H9 (cell line): ENCODE data around the gene DIO2. TPM values are rescaled to one million over a fixed set of nuclear protein-coding genes. Genes with fewer than 3 reads are reported as not detected.

Source experiments
- DNase-seq: peaks from one replicate; pipeline ENCODE4 v3.0.0-alpha.2; 2017
- H2AFZ ChIP-seq: one replicate; pipeline ENCODE4 v1.6.1; 2013; ENCODE audit warnings: mild to moderate bottlenecking, low read length, control low read depth, moderate library complexity
- H2AK5ac ChIP-seq: 2 replicates; pipeline ENCODE4 v1.6.1; 2013; ENCODE audit warnings: low read length, control low read depth, mixed read lengths; ENCODE audit not compliant: insufficient read length
- H2BK120ac ChIP-seq: one replicate; pipeline ENCODE4 v1.6.1; 2013; ENCODE audit warnings: low read depth, mild to moderate bottlenecking, low read length, control low read depth, inconsistent platforms; ENCODE audit not compliant: poor library complexity, severe bottlenecking
- H2BK12ac ChIP-seq: 2 replicates; pipeline ENCODE4 v1.6.1; 2013; ENCODE audit warnings: low read length, control low read depth, mixed read lengths, low read depth; ENCODE audit not compliant: insufficient read length
- H2BK15ac ChIP-seq: 2 replicates; pipeline ENCODE4 v1.6.1; 2013; ENCODE audit warnings: low read depth, low read length, control low read depth
- H2BK20ac ChIP-seq: one replicate; pipeline ENCODE4 v1.6.1; 2013; ENCODE audit warnings: low read depth, mild to moderate bottlenecking, low read length, control low read depth, inconsistent platforms; ENCODE audit not compliant: poor library complexity, severe bottlenecking
- H2BK5ac ChIP-seq: 2 replicates; pipeline ENCODE4 v1.6.1; 2013; ENCODE audit warnings: low read length, control low read depth, mixed read lengths; ENCODE audit not compliant: insufficient read length
- H3K14ac ChIP-seq: 2 replicates; pipeline ENCODE4 v1.6.1; 2013; ENCODE audit warnings: low read length, control low read depth; ENCODE audit not compliant: insufficient read depth
- H3K18ac ChIP-seq: 2 replicates; pipeline ENCODE4 v1.6.1; 2013; ENCODE audit warnings: low read depth, mild to moderate bottlenecking, mixed read lengths, low read length, control low read depth; ENCODE audit not compliant: insufficient read length
- H3K23ac ChIP-seq: 2 replicates; pipeline ENCODE4 v1.6.1; 2013; ENCODE audit warnings: low read length, control low read depth, mixed read lengths, low read depth; ENCODE audit not compliant: insufficient read length
- H3K23me2 ChIP-seq: 2 replicates; pipeline ENCODE4 v1.6.1; 2013; ENCODE audit warnings: low read depth, mild to moderate bottlenecking, mixed read lengths, low read length, control low read depth; ENCODE audit not compliant: insufficient read length, poor library complexity, severe bottlenecking
- H3K27ac ChIP-seq: 2 replicates; pipeline ENCODE4 v1.5.1; 2013; ENCODE audit warnings: low read length, control low read depth, mixed read lengths, low read depth; ENCODE audit not compliant: insufficient read length
- H3K27me3 ChIP-seq: 2 replicates; pipeline ENCODE4 v1.6.1; 2013; ENCODE audit warnings: low read length, control low read depth, inconsistent platforms; ENCODE audit not compliant: insufficient read depth
- H3K4ac ChIP-seq: 2 replicates; pipeline ENCODE4 v1.6.1; 2013; ENCODE audit warnings: low read depth, mild to moderate bottlenecking, control low read depth, inconsistent platforms, low read length, moderate library complexity
- H3K4me1 ChIP-seq: 2 replicates; pipeline ENCODE4 v1.6.1; 2013; ENCODE audit warnings: low read length, control low read depth, inconsistent platforms; ENCODE audit not compliant: insufficient read depth
- H3K4me2 ChIP-seq: 2 replicates; pipeline ENCODE4 v1.6.1; 2013; ENCODE audit warnings: low read length, control low read depth, mixed read lengths; ENCODE audit not compliant: insufficient read length, insufficient read depth
- H3K56ac ChIP-seq: 2 replicates; pipeline ENCODE4 v1.6.1; 2013; ENCODE audit warnings: low read depth, mild to moderate bottlenecking, mixed read lengths, low read length, control low read depth; ENCODE audit not compliant: insufficient read length
- H3K79me1 ChIP-seq: 2 replicates; pipeline ENCODE4 v1.6.1; 2013; ENCODE audit warnings: low read depth, mild to moderate bottlenecking, moderate library complexity, low read length, control low read depth, inconsistent platforms; ENCODE audit not compliant: insufficient read depth, poor library complexity, severe bottlenecking
- H3K79me2 ChIP-seq: 2 replicates; pipeline ENCODE4 v1.6.1; 2013; ENCODE audit warnings: low read length, control low read depth, inconsistent platforms; ENCODE audit not compliant: insufficient read depth
- H3K9ac ChIP-seq: 2 replicates; pipeline ENCODE4 v1.6.1; 2013; ENCODE audit warnings: low read length, control low read depth, mixed read lengths; ENCODE audit not compliant: insufficient read length; ENCODE audit errors: extremely low read depth
- H3K9me3 ChIP-seq: one replicate; pipeline ENCODE4 v1.6.1; 2013; ENCODE audit warnings: low read depth, low read length, inconsistent platforms; ENCODE audit not compliant: control insufficient read depth
- H3T11ph ChIP-seq: one replicate; pipeline ENCODE4 v1.6.1; 2013; ENCODE audit warnings: mild to moderate bottlenecking, low read length, control low read depth, inconsistent platforms
- H4K20me1 ChIP-seq: one replicate; pipeline ENCODE4 v1.6.1; 2013; ENCODE audit not compliant: control insufficient read depth, insufficient read length, insufficient read depth
- H4K5ac ChIP-seq: 2 replicates; pipeline ENCODE4 v1.6.1; 2013; ENCODE audit warnings: low read depth, mild to moderate bottlenecking, mixed read lengths, low read length, control low read depth; ENCODE audit not compliant: insufficient read length
- H4K8ac ChIP-seq: replicated peaks from 2 replicates; pipeline ENCODE4 v1.6.1; 2013; ENCODE audit warnings: low read length, control low read depth, mixed read lengths, low read depth; ENCODE audit not compliant: insufficient read length
- H4K91ac ChIP-seq: 2 replicates; pipeline ENCODE4 v1.6.1; 2013; ENCODE audit warnings: low read depth, mild to moderate bottlenecking, moderate library complexity, mixed read lengths, low read length, control low read depth; ENCODE audit not compliant: insufficient read length
- H3K27ac Mint-ChIP-seq, 3 experiments: 2 replicates in 2 of 3; 3 replicates in 1 of 3; pipeline ENCODE4 v1.8.0; 2020 to 2021; ENCODE audit warnings: mixed read lengths in 3 of 3, mild to moderate bottlenecking in 1 of 3, moderate library complexity in 1 of 3
- H3K27me3 Mint-ChIP-seq: 2 replicates; pipeline ENCODE4 v1.8.0; 2021; ENCODE audit warnings: low read depth, mild to moderate bottlenecking, moderate library complexity, mixed read lengths
- H3K36me3 Mint-ChIP-seq, 3 experiments: 2 replicates in 2 of 3; 3 replicates in 1 of 3; pipeline ENCODE4 v1.8.0; 2020 to 2021; ENCODE audit warnings: low read depth in 3 of 3, mixed read lengths in 3 of 3; ENCODE audit not compliant: insufficient read depth in 1 of 3
- H3K4me1 Mint-ChIP-seq, 2 experiments: 2 replicates each; pipeline ENCODE4 v1.8.0; 2020; ENCODE audit warnings: mixed read lengths in 2 of 2
- H3K4me3 Mint-ChIP-seq, 2 experiments: 2 replicates in 1 of 2; 3 replicates in 1 of 2; pipeline ENCODE4 v1.8.0; 2020 to 2021; ENCODE audit warnings: mild to moderate bottlenecking in 2 of 2, mixed read lengths in 2 of 2, moderate library complexity in 1 of 2
- H3K9me3 Mint-ChIP-seq, 2 experiments: 2 replicates in 1 of 2; 3 replicates in 1 of 2; pipeline ENCODE4 v1.8.0; 2020; ENCODE audit warnings: mild to moderate bottlenecking in 2 of 2, mixed read lengths in 2 of 2, moderate library complexity in 1 of 2
- WGBS: extraction: QIAGEN DNeasy Blood & Tissue Kit; methylation state at CpG from one replicate; pipeline ENCODE4 v1.1.7; 2013; ENCODE audit warnings: missing lambda C conversion rate, low lambda C conversion rate, mixed read lengths; ENCODE audit not compliant: insufficient read length; ENCODE audit errors: extremely low coverage; 5-methylcytosine and 5-hydroxymethylcytosine counted together
- total RNA-seq: library from RNA; stranded (reverse); gene quantifications from 2 replicates; pipeline ENCODE4 v1.2.1, GENCODE V29; 2021
- TF ChIP-seq, protein P1 (sequence below): fragments of 200-600 bp; sonication (generic); conservative IDR thresholded peaks from 3 replicates; pipeline ENCODE4 v1.8.0; 2021; ENCODE audit warnings: antibody characterized with exemption, mild to moderate bottlenecking

Gene DIO2
- total RNA-seq, 1 experiment from 2014 or later: not detected

DNA sequence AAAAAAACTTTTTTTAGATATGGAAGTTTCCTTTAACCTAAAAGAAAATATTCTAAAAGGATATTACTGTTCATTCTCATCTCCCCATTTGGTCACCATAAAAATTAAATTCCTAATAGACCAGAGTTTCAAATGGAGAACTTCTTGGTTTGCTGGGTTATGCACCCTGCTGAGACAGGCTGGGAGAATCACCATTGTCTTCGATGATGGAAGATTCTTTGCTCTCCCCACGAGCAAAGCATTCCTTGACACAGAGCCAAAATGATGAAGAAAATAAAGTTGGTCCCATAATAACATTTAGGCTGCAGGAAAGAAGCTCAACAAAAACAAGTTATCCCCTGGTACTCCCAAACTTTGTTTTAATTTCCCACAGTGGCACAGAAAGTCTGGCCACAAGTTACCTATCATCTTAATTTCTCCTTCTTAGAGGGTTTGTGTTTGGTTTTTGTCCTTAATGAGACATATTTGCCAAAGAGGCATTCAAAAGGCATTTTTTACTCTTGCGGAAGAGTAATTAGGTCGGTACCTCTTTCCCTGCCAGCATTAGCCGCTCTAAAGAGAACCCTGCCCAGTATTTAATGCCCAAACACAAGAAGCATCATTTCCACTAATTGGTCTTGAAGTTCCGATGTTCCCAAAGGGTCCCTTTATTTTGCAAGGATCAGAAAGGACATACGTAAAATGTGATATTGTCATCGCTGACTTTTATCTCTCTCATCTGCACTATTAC is 4.8 kb downstream of the DIO2 start:
- DNase-seq: no peak
- no peaks in the 10 kb centered on the region for H3K79me2 ChIP-seq
- no peak overlapping the region for H2BK15ac ChIP-seq
- no peaks in the 10 kb centered on the region for H4K20me1 ChIP-seq
- peaks cover 18% of the 10 kb centered on the region for H3K27me3 Mint-ChIP-seq
- H3K23me2 ChIP-seq: no peaks in the 10 kb centered on the region
- no peak overlapping the region for H4K5ac ChIP-seq
- no peak overlapping the region for H3K4ac ChIP-seq
- no peak overlapping the region for H3K27ac Mint-ChIP-seq
- H3K4me2 ChIP-seq: no peak overlapping the region
- no peak overlapping the region for H4K91ac ChIP-seq
- no CpG with 5 or more reads among the region's 8 CpGs for WGBS
- no peak overlapping the region for H3K27ac ChIP-seq
- H2BK12ac ChIP-seq: no peak overlapping the region
- TF ChIP-seq, protein P1, sequence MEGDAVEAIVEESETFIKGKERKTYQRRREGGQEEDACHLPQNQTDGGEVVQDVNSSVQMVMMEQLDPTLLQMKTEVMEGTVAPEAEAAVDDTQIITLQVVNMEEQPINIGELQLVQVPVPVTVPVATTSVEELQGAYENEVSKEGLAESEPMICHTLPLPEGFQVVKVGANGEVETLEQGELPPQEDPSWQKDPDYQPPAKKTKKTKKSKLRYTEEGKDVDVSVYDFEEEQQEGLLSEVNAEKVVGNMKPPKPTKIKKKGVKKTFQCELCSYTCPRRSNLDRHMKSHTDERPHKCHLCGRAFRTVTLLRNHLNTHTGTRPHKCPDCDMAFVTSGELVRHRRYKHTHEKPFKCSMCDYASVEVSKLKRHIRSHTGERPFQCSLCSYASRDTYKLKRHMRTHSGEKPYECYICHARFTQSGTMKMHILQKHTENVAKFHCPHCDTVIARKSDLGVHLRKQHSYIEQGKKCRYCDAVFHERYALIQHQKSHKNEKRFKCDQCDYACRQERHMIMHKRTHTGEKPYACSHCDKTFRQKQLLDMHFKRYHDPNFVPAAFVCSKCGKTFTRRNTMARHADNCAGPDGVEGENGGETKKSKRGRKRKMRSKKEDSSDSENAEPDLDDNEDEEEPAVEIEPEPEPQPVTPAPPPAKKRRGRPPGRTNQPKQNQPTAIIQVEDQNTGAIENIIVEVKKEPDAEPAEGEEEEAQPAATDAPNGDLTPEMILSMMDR: no peak
- H3K9ac ChIP-seq: no peak overlapping the region
- H3K23ac ChIP-seq: no peak overlapping the region
- no peak overlapping the region for H3K4me3 Mint-ChIP-seq
- no peak overlapping the region for H3T11ph ChIP-seq
- no peak overlapping the region for H4K8ac ChIP-seq
- no peak overlapping the region for H2AFZ ChIP-seq
- H3K9me3 Mint-ChIP-seq: no peaks in the 10 kb centered on the region
- peaks cover 2% of the 10 kb centered on the region in 2 experiments; a peak in 2 of 4 replicates for H3K4me1 Mint-ChIP-seq
- H3K4me1 ChIP-seq: no peaks in the 10 kb centered on the region
- no peaks in the 10 kb centered on the region for H3K36me3 Mint-ChIP-seq
- H3K9me3 ChIP-seq: no peaks in the 10 kb centered on the region
- no peak overlapping the region for H2AK5ac ChIP-seq
- H3K56ac ChIP-seq: no peak overlapping the region
- H2BK5ac ChIP-seq: no peak overlapping the region
- H3K79me1 ChIP-seq: no peaks in the 10 kb centered on the region
- H3K18ac ChIP-seq: no peak overlapping the region
- H3K27me3 ChIP-seq: no peaks in the 10 kb centered on the region; the same call in 1 of the 2 replicates
- H2BK20ac ChIP-seq: no peak overlapping the region
- no peak overlapping the region for H2BK120ac ChIP-seq
- H3K14ac ChIP-seq: no peak overlapping the region
